Measurements from ENCODE around the gene LIG3.
A peak's percentile ranks its signal among the peaks of the same experiment; 100 is the strongest.

LIG3 gene

GRCh38 chr17:35046245-35046644, 65.9 kb downstream of the LIG3 start:
- Histone ChIP-seq H3K4me3 (ENCODE audit: low read depth, low read length) (no peak overlapping the region), H3K79me2 (peaks cover 9% of the 10 kb centered on the region), H3K4me2 (ENCODE audit: low read length) (no peak overlapping the region), H3K4me1 (peaks cover 17% of the 10 kb centered on the region), H3K27ac (no peak overlapping the region), H3K27me3 (ENCODE audit: control insufficient read depth, insufficient read depth, low read length) (no peaks in the 10 kb centered on the region), H3K9me3 (ENCODE audit: control insufficient read depth, low read length) (no peaks in the 10 kb centered on the region), H3K9ac (no peak overlapping the region), H3K36me3 (ENCODE audit: control insufficient read depth, insufficient read depth, low read length) (no peaks in the 10 kb centered on the region), H2AFZ (no peak overlapping the region)
- TF ChIP-seq CTCF (IDR thresholded peaks at IDR 0.05) = no peak

- Histone ChIP-seq H3K79me2 (peaks cover 9% of the 10 kb centered on the region), H3K4me2 (ENCODE audit: low read length) (no peak overlapping the region), H3K4me3 (ENCODE audit: low read depth, low read length) (peak overlapping the region; percentile 12), H3K9me3 (ENCODE audit: control insufficient read depth, low read length) (no peaks in the 10 kb centered on the region), H3K4me1 (peaks cover 22% of the 10 kb centered on the region), H3K27me3 (ENCODE audit: control insufficient read depth, insufficient read depth, low read length) (no peaks in the 10 kb centered on the region), H3K27ac (no peak overlapping the region), H3K36me3 (ENCODE audit: control insufficient read depth, insufficient read depth, low read length) (no peaks in the 10 kb centered on the region), H2AFZ (no peak overlapping the region), H3K9ac (no peak overlapping the region)
- no peak for TF ChIP-seq CTCF (IDR thresholded peaks at IDR 0.05)
Observed at GRCh38 chr17:35046740-35047283, 66.5 kb downstream of the LIG3 start.

GRCh38 chr17:35048685-35049379, 68.5 kb downstream of the LIG3 start:
- Histone ChIP-seq H3K9ac (no peak overlapping the region), H2AFZ (no peak overlapping the region), H3K4me3 (ENCODE audit: low read depth, low read length) (no peak overlapping the region), H3K79me2 (peaks cover 6% of the 10 kb centered on the region), H3K9me3 (ENCODE audit: control insufficient read depth, low read length) (no peaks in the 10 kb centered on the region), H3K27ac (no peak overlapping the region), H3K36me3 (ENCODE audit: control insufficient read depth, insufficient read depth, low read length) (no peaks in the 10 kb centered on the region), H3K4me2 (ENCODE audit: low read length) (peak overlapping the region; percentile 32), H3K4me1 (peaks cover 30% of the 10 kb centered on the region), H3K27me3 (ENCODE audit: control insufficient read depth, insufficient read depth, low read length) (no peaks in the 10 kb centered on the region)
- no peak for TF ChIP-seq CTCF (IDR thresholded peaks at IDR 0.05)

- Histone ChIP-seq H3K27me3 (ENCODE audit: control insufficient read depth, insufficient read depth, low read length) (no peaks in the 10 kb centered on the region), H3K79me2 (peaks cover under 1% of the 10 kb centered on the region), H3K36me3 (ENCODE audit: control insufficient read depth, insufficient read depth, low read length) (no peaks in the 10 kb centered on the region), H3K4me3 (ENCODE audit: low read depth, low read length) (no peak overlapping the region), H3K9ac (no peak overlapping the region), H2AFZ (no peak overlapping the region), H3K27ac (no peak overlapping the region), H3K9me3 (ENCODE audit: control insufficient read depth, low read length) (no peaks in the 10 kb centered on the region), H3K4me1 (peaks cover 30% of the 10 kb centered on the region), H3K4me2 (ENCODE audit: low read length) (no peak overlapping the region)
- TF ChIP-seq CTCF (IDR thresholded peaks at IDR 0.05) = no peak
Observed at GRCh38 chr17:35050170-35050569, 69.9 kb downstream of the LIG3 start.

- Histone ChIP-seq H2AFZ (peak overlapping the region; percentile 22), H3K4me3 (ENCODE audit: low read depth, low read length) (no peak overlapping the region), H3K27me3 (ENCODE audit: control insufficient read depth, insufficient read depth, low read length) (no peaks in the 10 kb centered on the region), H3K9ac (no peak overlapping the region), H3K27ac (peak overlapping the region; percentile 18), H3K4me1 (peaks cover 30% of the 10 kb centered on the region), H3K79me2 (no peaks in the 10 kb centered on the region), H3K4me2 (ENCODE audit: low read length) (peak overlapping the region; percentile 32), H3K9me3 (ENCODE audit: control insufficient read depth, low read length) (no peaks in the 10 kb centered on the region), H3K36me3 (ENCODE audit: control insufficient read depth, insufficient read depth, low read length) (no peaks in the 10 kb centered on the region)
- no peak for TF ChIP-seq CTCF (IDR thresholded peaks at IDR 0.05)
Observed at GRCh38 chr17:35051183-35051578, 70.9 kb downstream of the LIG3 start.

All from parathyroid adenoma (tissue), 2 donors.